Stimulated activated naive CD8-positive, alpha-beta T cell treated with anti-CD3 and anti-CD28 coated beads, Interleukin-15, amount 100 ng/mL, for 72 hours (primary cell): Measurements from ENCODE around the gene CPLX3.

Experiments
- ATAC-seq: fragments of 150-1000 bp; cut with Tn5 transposase; 2 replicates; pipeline ENCODE4 v1.10.0; 2021; ENCODE audit warnings: mild to moderate bottlenecking, moderate library complexity
- DNase-seq, 2 donors: peaks; one replicate each; pipeline ENCODE4 v3.0.0; 2021 to 2022
- H3K27ac Mint-ChIP-seq, 2 donors: one replicate each; pipeline ENCODE4 v1.8.0; 2022; ENCODE audit warnings: mild to moderate bottlenecking in 2 of 2, mixed read lengths in 2 of 2, moderate library complexity in 2 of 2
- H3K27me3 Mint-ChIP-seq: one replicate; pipeline ENCODE4 v1.8.0; 2022; ENCODE audit warnings: mixed read lengths
- H3K4me1 Mint-ChIP-seq: one replicate; pipeline ENCODE4 v1.8.0; 2022; ENCODE audit warnings: mild to moderate bottlenecking, mixed read lengths
- H3K4me3 Mint-ChIP-seq, 2 donors: one replicate each; pipeline ENCODE4 v1.8.0; 2022; ENCODE audit warnings: mild to moderate bottlenecking in 2 of 2, mixed read lengths in 2 of 2, moderate library complexity in 1 of 2
- H3K9me3 Mint-ChIP-seq, 2 donors: one replicate each; pipeline ENCODE4 v1.8.0; 2022; ENCODE audit warnings: mixed read lengths in 2 of 2

CPLX3 gene

DNA sequence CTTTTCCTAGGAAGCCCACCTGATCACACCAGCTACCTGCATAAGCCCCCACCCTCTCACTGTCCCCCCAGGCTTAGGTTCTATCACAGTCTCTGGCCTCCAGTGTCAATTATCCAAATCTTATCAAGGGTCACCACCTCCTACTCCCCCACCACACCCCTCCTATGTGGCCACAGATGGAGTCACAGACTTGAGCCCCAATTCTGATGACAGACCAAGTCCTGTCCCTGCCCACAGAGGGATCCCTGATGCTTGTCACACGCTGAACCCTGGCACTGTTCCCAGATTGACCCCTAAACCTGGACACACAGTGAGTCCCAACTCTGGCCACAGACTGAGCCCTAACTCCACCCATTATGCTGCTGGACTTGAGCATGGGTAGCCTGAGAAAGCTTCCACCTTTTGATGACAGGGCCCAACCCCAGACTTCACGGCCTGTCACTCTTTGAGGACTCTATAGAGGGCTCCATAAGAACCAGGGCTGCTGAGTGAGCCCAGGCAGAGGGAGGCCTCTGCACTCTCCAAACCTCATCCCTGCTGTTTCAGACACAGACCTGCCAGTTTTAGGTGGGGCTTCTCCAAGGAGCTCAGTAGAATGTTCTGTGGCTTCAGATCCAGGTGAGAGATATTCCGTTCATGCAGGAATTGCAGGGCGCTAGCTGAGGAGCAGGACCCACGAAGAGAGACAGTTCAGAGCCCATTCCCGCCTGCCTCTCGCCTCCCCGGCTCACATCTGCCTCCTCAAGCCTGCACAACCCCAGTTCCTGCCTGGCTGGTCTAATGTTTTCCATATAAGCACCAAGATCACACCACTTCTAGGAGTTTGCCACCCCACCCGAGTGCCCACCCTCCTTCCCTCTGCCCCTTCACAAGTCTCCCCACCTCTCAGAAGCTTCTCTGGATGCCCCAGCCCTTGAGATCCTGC is 14.7 kb downstream of the CPLX3 start:
- no peaks in the 10 kb centered on the region for H3K9me3 Mint-ChIP-seq
- H3K27ac Mint-ChIP-seq, result peak overlapping the region; percentile 67 to 79
- DNase-seq, result no peak
- no peak for ATAC-seq
- no peaks in the 10 kb centered on the region for H3K27me3 Mint-ChIP-seq
- H3K4me3 Mint-ChIP-seq, result peak overlapping the region; percentile 90 to 95
- H3K4me1 Mint-ChIP-seq, result peaks cover 52% of the 10 kb centered on the region

DNA sequence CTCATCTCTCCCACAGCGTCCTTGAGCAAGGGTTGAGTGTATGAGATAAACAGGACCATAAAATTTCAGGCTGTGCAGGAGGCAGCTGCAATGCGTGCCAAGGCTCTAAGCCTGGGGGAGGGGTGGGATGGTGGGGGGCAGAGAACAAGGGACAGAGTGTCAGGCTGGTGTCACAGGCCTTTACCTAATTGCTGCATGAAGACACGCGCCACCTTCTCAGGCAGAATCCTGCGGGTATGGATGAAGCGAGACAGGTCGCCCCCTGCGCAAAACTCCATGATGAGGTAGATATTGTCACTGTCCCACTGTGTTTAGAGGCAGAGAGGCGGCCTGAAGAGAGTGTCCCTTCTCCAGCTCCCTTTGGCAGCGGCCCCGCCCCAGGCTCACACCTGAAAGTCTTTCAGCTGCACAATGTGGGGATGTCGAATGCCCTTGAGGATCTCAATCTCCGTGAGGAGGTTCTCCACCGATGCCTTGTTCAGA is 15.5 kb downstream of the CPLX3 start:
- ATAC-seq, result no peak
- Mint-ChIP-seq H3K4me3 (peak overlapping the region; percentile 90 to 95), H3K27me3 (no peaks in the 10 kb centered on the region), H3K27ac (peak overlapping the region in 1 of 2 donors; percentile 65), H3K4me1 (peaks cover 53% of the 10 kb centered on the region), H3K9me3 (no peaks in the 10 kb centered on the region)
- DNase-seq, result no peak

DNA sequence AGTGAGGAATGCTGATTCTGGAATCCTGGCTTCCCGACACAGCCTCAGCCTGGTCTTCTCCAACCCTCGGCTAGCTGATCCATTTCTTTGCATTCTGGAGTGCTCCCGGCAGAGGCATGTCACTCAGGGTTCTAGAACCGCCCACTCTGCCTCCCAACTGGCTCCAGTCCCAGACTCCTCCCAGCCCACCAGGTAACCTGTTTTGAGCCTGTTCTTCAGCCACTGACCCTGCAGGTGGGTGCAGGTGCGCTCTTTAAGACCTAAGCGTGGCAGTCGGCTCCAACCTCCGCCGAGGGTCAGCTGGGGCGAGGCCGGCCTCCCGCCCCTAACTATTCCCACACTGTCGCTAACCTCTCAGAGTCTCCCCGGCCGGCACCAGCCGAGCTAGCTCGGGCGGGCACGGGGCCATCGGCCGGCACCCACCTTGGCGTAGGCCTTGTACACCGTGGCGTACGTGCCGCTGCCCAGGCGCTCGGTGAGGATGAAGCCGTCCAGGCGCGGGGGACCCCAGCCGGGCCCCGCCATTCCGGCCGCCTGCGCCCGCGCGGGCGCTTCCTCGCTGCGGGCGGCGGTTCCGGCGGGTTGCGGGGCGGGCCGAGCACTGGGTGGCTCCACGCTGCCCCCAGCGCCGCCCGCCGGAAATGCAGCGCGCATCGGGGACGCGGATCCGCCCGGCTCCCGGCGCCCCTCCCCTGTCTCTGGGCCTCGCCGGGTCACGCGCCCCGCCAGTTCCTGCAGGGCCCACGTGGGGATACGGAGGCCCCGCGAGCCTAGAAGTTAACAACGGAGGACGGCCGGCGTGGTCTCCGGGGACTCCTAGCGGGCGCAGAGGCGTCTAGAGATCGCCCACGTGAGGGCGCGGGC is 16.4 kb downstream of the CPLX3 start, which contains the start of gene ULK3:
TSS of gene ULK3 (minus strand) at position 576 of the 864 bp plus-strand sequence. CDS start at position 525, 51 bp downstream.
- Mint-ChIP-seq H3K4me1 (peaks cover 53% of the 10 kb centered on the region), H3K27me3 (no peaks in the 10 kb centered on the region), H3K27ac (peak within 1 kb of the TSS; percentile 94), H3K9me3 (no peaks in the 10 kb centered on the region), H3K4me3 (peak within 1 kb of the TSS; percentile 90 to 95)
- ATAC-seq (peak; percentile 89), DNase-seq (peak; percentile 94 to 96)

DNA sequence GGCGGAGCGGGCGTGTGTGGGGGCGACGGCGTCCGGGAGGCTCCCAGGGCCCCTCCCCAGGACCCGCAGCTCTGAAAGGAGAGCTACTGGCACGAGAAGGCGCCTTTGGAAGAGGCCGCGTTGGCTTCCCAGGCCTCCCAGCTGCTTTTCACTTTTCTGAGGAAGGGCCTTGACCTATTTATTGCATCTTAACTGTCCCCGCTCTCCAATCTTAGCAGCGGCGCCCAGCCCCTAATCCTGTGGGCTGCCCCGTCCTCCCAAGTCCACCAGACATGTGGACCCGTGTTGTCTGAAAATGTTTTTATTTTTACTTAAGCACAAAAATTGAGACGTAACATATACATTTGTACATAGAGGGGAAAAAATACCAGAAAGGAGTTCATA is 17.0 kb downstream of the CPLX3 start:
- DNase-seq (no peak), ATAC-seq (no peak)
- Mint-ChIP-seq H3K4me1 (peaks cover 53% of the 10 kb centered on the region), H3K4me3 (peak overlapping the region; percentile 90 to 95), H3K27me3 (no peaks in the 10 kb centered on the region), H3K9me3 (no peaks in the 10 kb centered on the region), H3K27ac (peak overlapping the region; percentile 83 to 94)

DNA sequence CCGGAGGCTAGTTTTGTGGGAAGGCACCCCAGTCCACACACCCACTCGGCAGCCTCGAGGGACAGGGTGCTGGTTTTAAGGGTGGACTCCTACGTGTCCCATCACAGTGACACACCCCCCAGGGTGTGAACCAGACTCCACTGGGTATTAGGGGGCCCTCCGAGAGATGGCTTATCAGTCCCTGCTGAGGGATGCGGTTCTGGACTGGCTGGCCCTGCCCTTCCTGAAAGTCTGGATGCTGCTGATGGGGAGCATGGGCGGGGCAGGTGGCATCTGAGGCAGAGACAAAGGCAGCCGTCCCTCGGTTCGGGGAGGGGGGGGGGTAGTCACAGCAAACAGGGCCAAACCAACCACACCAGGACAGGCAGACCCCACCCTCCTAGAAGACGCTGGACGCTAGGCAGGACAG is 17.5 kb downstream of the CPLX3 start:
- H3K27me3 Mint-ChIP-seq, result no peaks in the 10 kb centered on the region
- no peak for ATAC-seq
- peaks cover 53% of the 10 kb centered on the region for H3K4me1 Mint-ChIP-seq
- DNase-seq, result no peak
- peak overlapping the region; percentile 33 to 94 for H3K27ac Mint-ChIP-seq
- H3K9me3 Mint-ChIP-seq, result no peaks in the 10 kb centered on the region
- peak overlapping the region; percentile 90 to 95 for H3K4me3 Mint-ChIP-seq

DNA sequence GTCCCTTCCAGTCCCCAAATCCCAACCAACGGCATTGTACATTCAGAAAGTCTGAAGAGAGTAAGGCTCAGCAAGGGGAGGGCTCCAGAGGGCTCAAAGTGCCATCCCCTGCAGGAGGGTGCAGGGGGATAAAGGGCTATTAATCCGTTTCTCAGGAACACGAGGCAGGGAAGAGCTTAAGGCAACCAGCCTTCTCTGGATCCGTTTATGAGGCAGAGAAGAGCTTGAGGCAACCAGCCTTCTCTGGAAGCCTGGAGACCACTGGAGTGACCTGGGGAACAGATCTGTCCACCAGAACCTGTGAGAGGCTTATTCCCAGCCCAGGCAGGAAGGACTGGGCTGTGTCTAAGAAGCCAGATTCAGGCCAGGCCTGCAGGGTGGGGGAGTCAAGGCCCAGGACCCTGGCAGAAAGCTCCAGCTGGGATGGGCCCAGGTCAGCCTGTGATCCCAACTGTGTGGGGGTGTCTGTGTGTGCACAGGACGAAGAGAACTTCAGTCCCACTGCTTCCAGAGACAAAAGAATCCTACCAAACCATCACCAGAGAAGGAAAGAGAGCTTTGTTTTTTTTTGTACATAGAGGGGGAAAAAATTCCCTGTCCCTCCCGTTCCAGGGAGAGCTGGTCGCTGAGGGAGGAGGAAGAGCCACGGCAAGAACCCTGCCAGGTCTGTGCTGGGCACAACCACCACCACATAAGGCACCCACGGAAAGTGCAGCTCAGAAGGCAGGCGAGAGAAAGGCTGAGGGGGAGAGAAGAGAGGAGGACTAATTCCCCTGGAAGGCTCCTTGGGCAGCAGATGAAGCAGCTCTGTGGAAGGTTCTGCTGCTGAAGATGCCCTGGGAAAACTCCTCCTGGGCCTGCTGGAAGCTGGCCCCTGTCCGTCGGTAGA is 18.1 kb downstream of the CPLX3 start:
- ATAC-seq (no peak), DNase-seq (peak in 1 of 2 donors; percentile 23)
- H3K4me3 Mint-ChIP-seq, result peak overlapping the region; percentile 90 to 95
- H3K4me1 Mint-ChIP-seq, result peaks cover 53% of the 10 kb centered on the region
- H3K27me3 Mint-ChIP-seq, result no peaks in the 10 kb centered on the region
- H3K27ac Mint-ChIP-seq, result peak overlapping the region; percentile 88 to 89
- no peaks in the 10 kb centered on the region for H3K9me3 Mint-ChIP-seq

DNA sequence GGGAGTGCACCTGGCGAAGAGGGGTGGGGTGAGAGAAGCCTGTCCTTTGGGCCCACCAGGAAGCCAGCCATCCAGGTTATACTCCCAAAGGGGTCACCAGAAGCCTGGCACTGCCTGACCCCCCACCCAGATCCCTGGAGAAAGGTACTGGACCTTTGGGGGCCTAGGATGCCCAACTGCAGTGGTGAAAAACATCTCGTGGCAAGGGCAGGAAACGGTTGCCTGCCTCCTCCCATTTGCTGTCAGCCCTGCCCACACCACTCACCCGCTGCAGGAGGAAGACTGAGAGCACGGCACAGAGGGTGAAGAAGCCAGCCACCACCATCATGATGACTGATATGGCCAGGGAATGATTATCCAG is 18.8 kb downstream of the CPLX3 start:
- peak overlapping the region; percentile 90 to 95 for H3K4me3 Mint-ChIP-seq
- peaks cover 53% of the 10 kb centered on the region for H3K4me1 Mint-ChIP-seq
- no peaks in the 10 kb centered on the region for H3K9me3 Mint-ChIP-seq
- DNase-seq (peak; percentile 46 to 64), ATAC-seq (peak; percentile 65)
- H3K27me3 Mint-ChIP-seq, result no peaks in the 10 kb centered on the region
- peak overlapping the region; percentile 88 to 89 for H3K27ac Mint-ChIP-seq

DNA sequence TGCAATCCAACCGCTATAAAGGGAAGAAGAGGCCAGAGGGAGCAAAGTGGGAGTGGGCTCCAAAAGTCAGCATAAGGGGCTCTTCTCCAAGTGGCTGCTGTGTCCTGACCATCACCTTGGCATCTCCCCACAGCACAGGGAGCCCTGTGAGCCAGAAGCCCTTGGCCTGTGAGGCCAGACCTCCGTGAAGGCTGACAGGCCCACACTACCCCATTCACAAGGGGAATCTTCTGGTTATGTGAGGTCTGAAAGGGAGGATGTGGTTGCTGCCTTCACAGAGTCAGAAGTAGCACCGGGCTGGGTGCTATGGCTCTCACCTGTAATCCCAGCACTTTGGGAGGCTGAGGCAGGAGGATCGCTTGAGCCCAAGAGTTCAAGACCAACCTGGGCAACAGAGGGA is 19.2 kb downstream of the CPLX3 start:
- H3K9me3 Mint-ChIP-seq, result no peaks in the 10 kb centered on the region
- peak; percentile 56 for ATAC-seq
- H3K27me3 Mint-ChIP-seq, result no peaks in the 10 kb centered on the region
- peak overlapping the region; percentile 90 to 95 for H3K4me3 Mint-ChIP-seq
- peak overlapping the region; percentile 88 to 89 for H3K27ac Mint-ChIP-seq
- peaks cover 53% of the 10 kb centered on the region for H3K4me1 Mint-ChIP-seq
- DNase-seq, result peak; percentile 23 to 29

DNA sequence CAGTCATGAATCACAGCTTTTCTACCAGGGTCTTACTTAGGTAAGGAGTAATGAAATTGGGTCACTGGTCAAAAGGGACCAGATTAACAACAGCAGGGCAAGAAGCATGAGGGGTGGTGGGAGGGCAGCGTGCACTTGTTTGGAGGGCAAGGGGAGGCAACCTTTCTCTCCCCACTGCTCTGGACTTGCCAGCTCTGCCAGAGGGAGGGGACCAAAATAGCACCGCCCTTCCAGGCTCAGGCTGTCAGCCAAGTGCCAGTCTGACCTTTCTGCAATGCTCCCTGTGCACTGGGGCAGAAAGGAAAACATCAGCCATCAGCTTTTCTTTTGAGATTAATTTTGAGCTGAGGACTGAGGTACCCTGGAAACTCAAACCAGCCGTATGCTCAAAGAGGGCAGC is 21.0 kb downstream of the CPLX3 start:
- Mint-ChIP-seq H3K4me3 (no peak overlapping the region), H3K9me3 (no peaks in the 10 kb centered on the region), H3K27ac (no peak overlapping the region), H3K4me1 (peaks cover 34% of the 10 kb centered on the region), H3K27me3 (no peaks in the 10 kb centered on the region)
- DNase-seq (no peak), ATAC-seq (no peak)

DNA sequence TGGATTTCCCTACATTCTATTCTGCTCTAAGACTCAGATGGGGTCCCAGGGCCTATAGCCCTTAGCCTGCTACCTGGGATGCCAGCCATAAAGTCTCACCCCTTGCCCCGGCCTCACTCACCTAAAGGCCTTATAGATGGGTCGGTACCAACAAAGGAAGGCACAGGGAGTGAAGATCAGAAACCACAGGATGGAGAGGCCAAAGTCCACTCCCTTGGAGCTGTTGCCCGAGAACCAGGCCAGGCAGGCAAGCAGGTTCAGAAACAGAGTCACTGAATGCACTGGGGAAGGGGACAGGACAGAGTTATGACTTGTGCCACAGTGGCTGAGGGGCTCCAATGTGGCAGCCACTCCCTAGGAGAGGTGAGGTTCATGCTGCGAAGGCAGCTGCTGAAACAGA is 24.0 kb downstream of the CPLX3 start:
- H3K4me3 Mint-ChIP-seq, result no peak overlapping the region
- H3K27ac Mint-ChIP-seq, result no peak overlapping the region
- ATAC-seq, result no peak
- no peaks in the 10 kb centered on the region for H3K9me3 Mint-ChIP-seq
- H3K4me1 Mint-ChIP-seq, result peaks cover 9% of the 10 kb centered on the region
- DNase-seq, result no peak
- no peaks in the 10 kb centered on the region for H3K27me3 Mint-ChIP-seq

DNA sequence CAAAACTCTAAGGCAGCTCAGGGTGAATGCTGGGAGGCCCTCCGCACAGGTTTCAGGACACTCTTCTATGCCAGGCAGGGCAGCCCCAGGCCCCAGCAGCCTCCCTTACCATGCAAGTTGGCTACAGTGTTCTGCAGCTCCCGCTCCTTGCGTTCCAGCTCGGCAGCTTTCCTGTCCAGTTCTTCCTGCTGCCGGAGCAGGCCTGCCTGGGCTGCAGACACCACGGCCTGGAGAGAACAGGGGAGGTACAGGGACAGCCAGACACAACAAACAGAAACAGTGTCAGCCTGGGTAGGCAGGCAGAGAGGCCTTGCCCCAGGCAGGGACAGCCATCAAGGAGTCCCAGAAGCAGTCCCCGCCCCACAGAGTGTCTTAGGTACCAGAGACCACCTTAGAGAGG is 25.5 kb downstream of the CPLX3 start:
- H3K4me3 Mint-ChIP-seq, result no peak overlapping the region
- DNase-seq (no peak), ATAC-seq (peak; percentile 20)
- H3K9me3 Mint-ChIP-seq, result no peaks in the 10 kb centered on the region
- H3K4me1 Mint-ChIP-seq, result peaks cover 10% of the 10 kb centered on the region
- peak overlapping the region in 1 of 2 donors; percentile 44 for H3K27ac Mint-ChIP-seq
- no peaks in the 10 kb centered on the region for H3K27me3 Mint-ChIP-seq

DNA sequence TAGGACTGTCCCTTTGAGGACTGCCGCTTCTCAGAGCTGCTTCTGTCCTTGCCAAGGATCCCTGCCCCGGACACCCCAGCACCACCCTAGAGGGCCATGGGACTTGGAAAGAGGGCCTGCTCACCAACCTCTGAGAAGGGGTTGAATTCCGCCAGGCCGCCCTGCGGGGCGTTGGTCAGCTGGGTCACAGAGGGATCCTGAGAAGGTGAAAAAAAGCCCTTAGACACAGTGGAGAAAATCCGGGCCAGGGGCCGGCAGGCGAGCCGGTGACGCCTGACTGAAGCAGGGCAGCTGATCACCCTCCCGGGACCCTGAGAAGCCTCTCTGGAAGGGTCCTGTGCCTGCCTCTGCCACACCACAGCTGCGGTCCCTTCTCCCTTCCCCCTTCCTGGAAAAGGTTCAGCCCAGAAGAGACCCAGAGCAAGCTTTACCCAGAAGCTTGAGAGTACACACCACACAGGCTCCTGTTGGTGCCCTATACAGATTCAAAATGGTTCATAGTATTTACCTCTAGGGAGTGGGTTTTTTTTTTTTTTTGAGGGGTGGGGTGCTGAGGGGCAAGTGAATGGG is 28.1 kb downstream of the CPLX3 start:
- Mint-ChIP-seq H3K27ac (no peak overlapping the region), H3K27me3 (no peaks in the 10 kb centered on the region), H3K4me1 (peaks cover 35% of the 10 kb centered on the region), H3K4me3 (no peak overlapping the region), H3K9me3 (no peaks in the 10 kb centered on the region)
- DNase-seq (no peak), ATAC-seq (no peak)

DNA sequence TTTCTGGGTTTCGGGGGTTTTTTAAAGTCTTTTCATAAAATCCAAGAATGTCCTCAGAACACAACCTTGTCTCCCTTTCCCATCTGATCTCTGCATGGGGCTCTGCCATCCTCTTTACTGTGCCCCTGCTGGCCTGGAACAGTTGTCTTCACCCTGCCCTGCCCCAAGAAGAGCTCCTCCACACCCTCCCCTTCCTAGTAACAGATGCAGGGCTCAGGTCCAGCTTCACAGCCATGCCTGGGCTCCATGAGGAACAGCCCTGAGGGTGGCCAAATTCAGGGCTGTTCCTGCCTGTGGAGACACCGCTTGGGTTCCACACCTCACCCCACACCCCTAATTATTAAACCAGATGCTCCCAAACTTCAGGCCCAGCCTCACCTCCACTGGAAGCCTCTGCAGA is 29.4 kb downstream of the CPLX3 start:
- ATAC-seq (no peak), DNase-seq (no peak)
- H3K4me3 Mint-ChIP-seq, result no peak overlapping the region
- peak overlapping the region; percentile 61 to 63 for H3K27ac Mint-ChIP-seq
- H3K27me3 Mint-ChIP-seq, result no peaks in the 10 kb centered on the region
- peaks cover 40% of the 10 kb centered on the region for H3K4me1 Mint-ChIP-seq
- no peaks in the 10 kb centered on the region for H3K9me3 Mint-ChIP-seq

DNA sequence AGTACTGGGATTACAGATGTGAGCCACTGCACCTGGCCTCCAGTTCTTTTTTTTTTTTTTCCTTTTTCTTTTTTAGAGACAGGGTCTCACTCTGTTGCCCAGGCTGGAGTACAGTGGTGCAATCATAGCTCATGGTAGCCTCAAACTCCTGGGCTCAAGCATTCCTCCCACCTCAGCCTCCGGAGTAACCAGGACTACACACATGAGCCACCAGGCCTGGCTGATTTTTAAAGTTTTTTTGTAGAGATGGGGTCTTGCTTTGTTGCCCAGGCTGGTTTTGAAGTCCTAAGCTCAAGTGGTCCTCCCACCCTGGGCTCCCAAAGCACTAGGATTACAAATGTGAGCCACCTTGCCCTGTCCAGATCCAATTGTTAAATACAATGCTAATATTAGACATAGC is 30.1 kb downstream of the CPLX3 start:
- Mint-ChIP-seq H3K27ac (peak overlapping the region in 1 of 2 donors; percentile 57), H3K9me3 (no peaks in the 10 kb centered on the region), H3K27me3 (no peaks in the 10 kb centered on the region), H3K4me1 (peaks cover 40% of the 10 kb centered on the region), H3K4me3 (no peak overlapping the region)
- ATAC-seq (no peak), DNase-seq (no peak)
